OCI-LY7 (cell line): ENCODE measurements around the gene KCNMA1.

Experiments used
- CTCF ChIP-seq: fragments of 200-600 bp; sonication (generic); conservative IDR thresholded peaks from 2 replicates; pipeline ENCODE4 v1.5.1; 2014; ENCODE audit warnings: mild to moderate bottlenecking, antibody characterized with exemption, low read length, moderate library complexity, mixed read lengths
- EZH2phosphoT487 ChIP-seq: fragments of 200-600 bp; sonication (generic); IDR thresholded peaks from 2 replicates; pipeline ENCODE4 v1.6.1; 2018; ENCODE audit warnings: low read depth, borderline replicate concordance, mild to moderate bottlenecking, mixed run types, antibody characterized with exemption, low read length, moderate library complexity, mixed read lengths

DNA sequence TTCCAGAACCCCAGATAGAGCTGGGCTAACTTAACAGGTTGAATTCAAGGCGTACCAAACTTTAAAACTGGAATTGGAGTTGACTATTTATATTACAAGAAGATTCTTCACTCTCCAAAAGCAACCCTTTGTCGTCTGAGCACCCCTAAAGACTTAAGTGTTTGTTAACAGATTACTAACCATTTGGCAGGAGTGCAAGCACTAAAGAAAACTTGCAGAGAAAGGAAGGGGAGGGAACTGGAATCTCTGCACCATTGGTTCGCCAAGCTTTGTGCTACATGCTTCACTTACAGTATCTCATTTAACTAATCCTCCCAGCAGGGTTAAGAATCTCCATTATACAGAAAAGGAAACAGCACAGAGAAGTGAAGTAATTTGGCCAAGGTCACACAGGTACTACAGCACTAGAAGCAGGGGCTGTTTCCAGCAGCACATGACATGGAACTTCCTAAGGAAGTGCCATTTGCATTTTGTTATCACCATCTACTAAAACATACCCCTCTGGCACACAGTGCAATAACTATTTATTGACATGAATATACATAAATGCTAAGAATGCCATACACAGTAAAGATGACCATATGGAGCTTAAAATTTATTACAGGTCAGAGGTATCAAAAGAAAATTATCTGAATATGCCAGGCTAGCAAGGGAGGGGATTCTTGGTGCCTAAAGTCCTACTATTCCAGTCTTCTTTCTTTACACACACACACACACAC lies 201.2 kb downstream of the KCNMA1 start:
- no peak for TF ChIP-seq EZH2phosphoT487
- no peak for TF ChIP-seq CTCF
